NCI-H226 (cell line): ENCODE data around the gene CACNA1D.
"Not testable (repeated sequence)": the region's sequence is repeated elsewhere in the genome, so short reads cannot be mapped to it uniquely, and the experiment has no call there.

Experiments used
- DNase-seq: peaks from one replicate; pipeline ENCODE4 v3.0.0-alpha.2; 2015

Gene CACNA1D

DNA sequence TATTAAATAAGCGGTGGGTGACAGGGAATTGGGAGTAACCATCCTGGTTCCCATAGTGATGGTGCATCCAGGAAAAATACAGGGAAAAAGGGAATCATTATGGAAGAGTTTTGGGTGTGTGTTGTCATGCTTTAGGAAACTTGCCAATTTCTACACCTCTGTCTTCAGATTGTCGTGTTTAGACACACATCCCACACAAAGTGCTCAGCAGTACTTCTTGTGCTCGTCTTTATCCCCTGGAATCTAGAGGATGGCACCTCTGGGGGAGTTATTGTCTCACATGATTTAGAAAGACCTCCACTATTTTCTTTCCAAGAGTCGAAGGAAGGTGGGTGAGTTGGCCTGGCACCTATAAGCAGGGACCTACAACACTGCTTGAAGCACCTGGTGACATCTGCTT lies 35.8 kb downstream of the CACNA1D start:
- no peak for DNase-seq

GRCh38 chr3:53531749-53532148 lies 37.3 kb downstream of the CACNA1D start:
- DNase-seq = no peak

GRCh38 chr3:53533472-53533871 lies 39.1 kb downstream of the CACNA1D start:
- no peak for DNase-seq

- no peak for DNase-seq
These were observed 39.8 kb downstream of the CACNA1D start for GRCh38 chr3:53534216-53534615.

DNA sequence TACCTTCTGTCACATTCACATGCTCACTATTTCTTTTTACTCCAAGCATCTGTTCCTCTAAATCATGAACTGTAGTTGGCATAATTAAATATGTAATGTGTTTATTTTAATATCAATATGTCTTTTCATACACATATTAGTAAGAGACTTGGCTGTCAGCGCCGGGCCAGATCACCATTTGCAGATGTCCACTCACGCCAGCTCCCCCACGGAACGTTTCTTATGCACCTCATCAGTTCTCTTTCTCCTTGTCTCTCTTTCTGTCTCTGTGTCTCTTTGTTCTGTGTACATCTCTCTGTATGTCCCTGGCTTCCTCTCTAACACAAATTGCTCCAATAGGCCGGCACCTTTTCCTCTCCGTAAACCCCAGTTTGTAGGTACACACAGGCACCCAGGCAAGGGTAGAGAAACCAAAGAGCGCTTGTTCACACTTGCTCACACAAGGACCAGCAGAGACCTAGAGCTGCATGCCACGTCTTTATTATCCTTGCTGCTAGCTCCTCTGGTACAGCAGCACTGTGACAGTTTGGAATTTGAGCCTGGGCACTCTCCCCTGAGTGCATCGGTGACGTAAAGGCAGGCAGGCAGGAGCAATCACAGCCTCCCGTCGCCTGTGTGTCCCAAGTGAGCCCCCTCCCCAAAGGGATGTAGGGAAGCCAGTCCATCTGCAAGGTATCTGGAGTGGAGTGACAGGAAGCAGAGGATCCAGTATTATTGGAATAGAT lies 40.4 kb downstream of the CACNA1D start:
- no peak for DNase-seq

GRCh38 chr3:53536282-53536681 lies 41.9 kb downstream of the CACNA1D start:
- no peak for DNase-seq

GRCh38 chr3:53544357-53544756 lies 49.9 kb downstream of the CACNA1D start:
- DNase-seq = no peak

- no peak for DNase-seq
These were observed 51.0 kb downstream of the CACNA1D start for GRCh38 chr3:53545310-53545995.

GRCh38 chr3:53545996-53546359 lies 51.6 kb downstream of the CACNA1D start:
- DNase-seq = no peak

GRCh38 chr3:53547327-53547726 lies 52.9 kb downstream of the CACNA1D start:
- no peak for DNase-seq

GRCh38 chr3:53550005-53550620 lies 55.7 kb downstream of the CACNA1D start:
- no peak for DNase-seq

- DNase-seq = no peak
These were observed 56.9 kb downstream of the CACNA1D start for GRCh38 chr3:53551324-53551723.

DNA sequence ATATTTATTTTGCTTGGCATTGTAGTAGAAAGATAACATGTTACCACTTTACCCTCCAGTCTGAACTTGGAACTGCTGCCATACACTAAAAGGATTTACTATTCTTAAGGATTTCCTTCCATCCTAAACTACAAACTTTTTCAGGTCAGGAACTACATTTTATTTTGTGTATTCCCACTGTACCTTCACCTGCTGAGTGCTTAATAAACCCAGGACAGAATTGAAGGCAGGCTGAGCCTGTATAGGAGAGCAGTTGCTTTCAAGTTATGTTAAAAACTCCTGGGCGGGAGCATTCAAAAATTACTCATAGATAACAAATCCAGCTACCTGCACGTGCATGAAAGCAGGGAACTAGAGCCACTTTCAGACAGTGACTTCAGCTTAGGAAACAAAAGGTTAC lies 58.3 kb downstream of the CACNA1D start:
- DNase-seq = no peak

GRCh38 chr3:53553200-53553599 lies 58.8 kb downstream of the CACNA1D start:
- no peak for DNase-seq

DNA sequence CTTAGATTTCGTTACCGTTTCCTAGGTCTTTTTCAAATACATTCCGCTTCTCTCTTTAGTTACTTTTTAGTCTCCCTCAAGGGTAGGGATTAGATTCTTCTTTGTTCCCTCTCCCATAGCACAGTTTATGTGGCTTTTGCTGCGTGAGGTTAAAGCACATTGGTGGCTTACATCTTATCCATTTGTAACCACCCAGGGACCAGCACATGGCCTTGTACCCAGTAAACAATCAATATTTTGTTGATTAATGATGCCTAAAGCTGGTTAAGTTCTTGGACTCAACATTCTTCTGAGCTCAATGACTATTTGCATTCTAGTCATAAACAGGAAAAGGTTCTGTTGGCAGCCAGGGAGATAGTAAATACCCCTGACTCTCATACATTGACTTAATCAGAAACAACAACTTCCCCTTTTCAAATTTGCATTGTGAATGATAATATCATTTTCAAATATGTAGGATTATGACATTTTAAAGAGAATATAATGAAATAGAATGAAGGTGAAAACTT lies 60.2 kb downstream of the CACNA1D start:
- DNase-seq = no peak

- no peak for DNase-seq
These were observed 60.7 kb downstream of the CACNA1D start for GRCh38 chr3:53555068-53555588.

- DNase-seq = no peak
These were observed 72.2 kb downstream of the CACNA1D start for GRCh38 chr3:53566461-53567145.

DNA sequence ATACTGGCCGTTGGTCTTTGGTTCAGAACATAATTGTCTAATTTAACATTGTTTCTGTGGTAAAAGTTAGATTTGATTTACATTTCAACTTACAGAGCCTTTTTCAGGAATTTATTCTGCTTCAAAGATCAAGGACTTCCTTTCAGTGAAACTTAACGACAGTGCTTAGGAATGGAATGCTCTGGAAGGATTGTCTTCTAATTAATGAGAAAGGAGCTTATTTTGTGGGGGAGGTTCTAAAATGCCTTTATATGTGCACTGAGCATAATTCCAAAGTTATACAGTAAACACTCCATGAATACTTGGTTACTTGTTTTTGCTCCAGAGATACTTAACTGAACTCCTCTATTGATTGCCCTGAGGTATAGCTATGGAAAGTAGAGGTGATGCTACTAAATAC lies 75.7 kb downstream of the CACNA1D start:
- no peak for DNase-seq

- peak; percentile 53 for DNase-seq
These were observed 76.3 kb downstream of the CACNA1D start for GRCh38 chr3:53570709-53571108.

GRCh38 chr3:53571264-53571663 lies 76.9 kb downstream of the CACNA1D start:
- DNase-seq = no peak

DNA sequence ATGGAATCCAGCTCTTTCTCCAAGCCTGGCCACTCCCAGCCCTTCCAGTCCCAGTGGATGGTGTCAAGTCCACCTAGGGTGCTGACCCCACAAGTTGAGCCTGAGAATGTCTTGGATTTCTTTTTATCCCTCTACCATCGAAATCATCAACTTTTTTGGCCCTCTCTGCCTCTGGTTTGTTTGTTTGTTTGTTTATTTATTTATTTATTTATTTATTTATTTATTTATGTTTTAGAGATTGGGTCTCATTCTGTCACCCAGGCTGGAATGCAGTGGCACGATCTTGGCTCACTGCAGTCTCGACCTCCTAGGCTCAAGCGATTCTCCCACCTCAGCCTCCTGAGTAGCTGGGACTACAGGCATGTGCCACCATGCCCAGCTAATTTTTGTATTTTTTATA lies 77.8 kb downstream of the CACNA1D start:
- DNase-seq = not testable (repeated sequence)

GRCh38 chr3:53577506-53577905 lies 83.1 kb downstream of the CACNA1D start:
- peak; percentile 58 for DNase-seq

GRCh38 chr3:53579636-53580035 lies 85.2 kb downstream of the CACNA1D start:
- DNase-seq = no peak
